OCI-LY7 (cell line): ENCODE measurements around the gene OR8B12. TPM values are rescaled to one million over a fixed set of nuclear protein-coding genes. Genes with fewer than 3 reads are reported as not detected.

Source experiments
- BruUV-seq: library from RNA; stranded (reverse); fragments of 400-500 nt; replicated peaks from 2 replicates; lab custom pipeline; 2021; lab: Mats Ljungman, UMichigan
- CTCF ChIA-PET: fragments of 300-600 bp; sonication (Branson Sonifier 250); formaldehyde crosslinking; loops from one replicate; lab custom pipeline; 2022; ENCODE audit warnings: antibody characterized with exemption; ENCODE audit not compliant: unreplicated experiment; lab: Charles Lee
- POLR2A ChIA-PET: fragments of 300-600 bp; sonication (Branson Sonifier 250); formaldehyde crosslinking; loops from one replicate; lab custom pipeline; 2022; ENCODE audit warnings: antibody characterized with exemption; lab: Charles Lee
- DNase-seq: peaks from one replicate; pipeline ENCODE4 v3.0.0-alpha.2; 2015; ENCODE audit warnings: low spot score
- H2AFZ ChIP-seq: fragments of 200-600 bp; sonication (generic), shearing (Covaris generic); 2 replicates; pipeline ENCODE4 v1.6.1; 2014; ENCODE audit warnings: mild to moderate bottlenecking, antibody characterized with exemption, low read length, moderate library complexity
- H3K27ac ChIP-seq: fragments of 200-600 bp; sonication (generic); 2 replicates; pipeline ENCODE4 v1.5.1; 2014; ENCODE audit warnings: mixed run types, low read depth, mild to moderate bottlenecking, moderate library complexity, low read length, inconsistent platforms; ENCODE audit not compliant: poor library complexity, severe bottlenecking
- H3K36me3 ChIP-seq: fragments of 200-600 bp; sonication (generic); 2 replicates; pipeline ENCODE4 v1.6.1; 2014; ENCODE audit warnings: mild to moderate bottlenecking, antibody characterized with exemption, low read length, moderate library complexity, mixed read lengths; ENCODE audit not compliant: insufficient read depth
- H3K4me1 ChIP-seq: fragments of 200-600 bp; sonication (generic); 2 replicates; pipeline ENCODE4 v1.5.1; 2014; ENCODE audit warnings: mild to moderate bottlenecking, low read length; ENCODE audit not compliant: insufficient read depth, poor library complexity, severe bottlenecking
- H3K4me2 ChIP-seq: fragments of 200-600 bp; sonication (generic); 2 replicates; pipeline ENCODE4 v1.6.1; 2014; ENCODE audit warnings: mild to moderate bottlenecking, low read length
- H3K4me3 ChIP-seq: fragments of 200-600 bp; sonication (generic); 2 replicates; pipeline ENCODE4 v1.5.1; 2014; ENCODE audit warnings: mild to moderate bottlenecking, low read depth, low read length; ENCODE audit not compliant: poor library complexity, severe bottlenecking
- H3K79me2 ChIP-seq: fragments of 200-600 bp; sonication (generic); 2 replicates; pipeline ENCODE4 v1.6.1; 2016; ENCODE audit warnings: low read depth, mild to moderate bottlenecking, low read length, moderate library complexity, mixed read lengths; ENCODE audit not compliant: insufficient read depth
- H3K9me2 ChIP-seq: fragments of 200-600 bp; sonication (generic); 2 replicates; pipeline ENCODE4 v1.6.1; 2016; ENCODE audit warnings: mild to moderate bottlenecking, low read length, mixed read lengths; ENCODE audit not compliant: insufficient read depth
- H3K9me3 ChIP-seq: fragments of 200-600 bp; sonication (generic); 2 replicates; pipeline ENCODE4 v1.6.1; 2014; ENCODE audit warnings: mild to moderate bottlenecking, mixed run types, low read length, mixed read lengths
- H4K20me1 ChIP-seq: fragments of 200-600 bp; sonication (generic); 2 replicates; pipeline ENCODE4 v1.6.1; 2014; ENCODE audit warnings: mild to moderate bottlenecking, antibody characterized with exemption, low read length, moderate library complexity, mixed read lengths; ENCODE audit not compliant: insufficient read depth
- CTCF ChIP-seq: fragments of 200-600 bp; sonication (generic); conservative IDR thresholded peaks from 2 replicates; pipeline ENCODE4 v1.5.1; 2014; ENCODE audit warnings: mild to moderate bottlenecking, antibody characterized with exemption, low read length, moderate library complexity, mixed read lengths
- EZH2phosphoT487 ChIP-seq: fragments of 200-600 bp; sonication (generic); IDR thresholded peaks from 2 replicates; pipeline ENCODE4 v1.6.1; 2018; ENCODE audit warnings: low read depth, borderline replicate concordance, mild to moderate bottlenecking, mixed run types, antibody characterized with exemption, low read length, moderate library complexity, mixed read lengths
- intact Hi-C: fragments of 100-400 bp; cut with micrococcal nuclease; formaldehyde crosslinking; loops from one replicate; pipeline ENCODE4 v1.10.0; 2022; ENCODE audit not compliant: unreplicated experiment
- total RNA-seq, 2 experiments: library from RNA; depleted of rRNA in 1 of 2; stranded (reverse); fragments of >200 nt in 1 of 2; shearing (Covaris generic) in 1 of 2; gene quantifications; 2 replicates each; pipeline ENCODE4 v1.2.3, GENCODE V29; 2014 to 2022

The OR8B12 gene
- total RNA-seq, 2 experiments from 2014 or later, result not detected

- no peak overlapping the region for H3K27ac ChIP-seq
- no peaks in the 10 kb centered on the region for H3K4me1 ChIP-seq
- H2AFZ ChIP-seq, result no peak overlapping the region
- no peak overlapping the region for H3K4me3 ChIP-seq
- intact Hi-C loops, result no loop called here
- TF ChIP-seq CTCF, result no peak
- TF ChIP-seq EZH2phosphoT487, result no peak
- H3K36me3 ChIP-seq, result no peaks in the 10 kb centered on the region
- H3K9me3 ChIP-seq, result no peaks in the 10 kb centered on the region
- no peak for DNase-seq
- BruUV-seq, result no TSS peak
- no peaks in the 10 kb centered on the region for H3K79me2 ChIP-seq
- H3K4me2 ChIP-seq, result no peak overlapping the region
- H3K9me2 ChIP-seq, result no peaks in the 10 kb centered on the region
- ChIA-PET POLR2A (interaction anchor here (0.6 to 1.4 kb wide), 2 partner anchors 11 to 184 kb away, joined by 3 to 4 read pairs; no protein-coding TSS in a partner anchor), CTCF (no interaction called here)
- H4K20me1 ChIP-seq, result no peaks in the 10 kb centered on the region
Observed at GRCh38 chr11:124578761-124579160, 35.3 kb upstream of the OR8B12 start.

- BruUV-seq, result no TSS peak
- Histone ChIP-seq H3K79me2 (no peaks in the 10 kb centered on the region), H3K36me3 (no peaks in the 10 kb centered on the region), H3K4me1 (no peaks in the 10 kb centered on the region), H4K20me1 (no peaks in the 10 kb centered on the region), H3K9me2 (no peaks in the 10 kb centered on the region), H3K4me2 (no peak overlapping the region), H3K4me3 (no peak overlapping the region), H2AFZ (no peak overlapping the region), H3K27ac (no peak overlapping the region), H3K9me3 (no peaks in the 10 kb centered on the region)
- no peak for TF ChIP-seq EZH2phosphoT487
- no peak for TF ChIP-seq CTCF
- ChIA-PET CTCF (no interaction called here), POLR2A (interaction anchor here (0.6 to 1.4 kb wide), 3 partner anchors 10 to 184 kb away, joined by 3 to 4 read pairs (median 3); no protein-coding TSS in a partner anchor)
- no peak for DNase-seq
- intact Hi-C loops, result no loop called here
Observed at GRCh38 chr11:124577716-124578427, 34.4 kb upstream of the OR8B12 start.

- ChIA-PET CTCF (no interaction called here), POLR2A (interaction anchor here (0.6 kb wide), 1 partner anchor 906 kb away, joined by 3 read pairs; no protein-coding TSS in a partner anchor)
- Histone ChIP-seq H3K36me3 (no peaks in the 10 kb centered on the region), H3K4me1 (no peaks in the 10 kb centered on the region), H3K9me3 (no peaks in the 10 kb centered on the region), H2AFZ (no peak overlapping the region), H4K20me1 (no peaks in the 10 kb centered on the region), H3K4me3 (no peak overlapping the region), H3K4me2 (no peak overlapping the region), H3K9me2 (no peaks in the 10 kb centered on the region), H3K79me2 (no peaks in the 10 kb centered on the region), H3K27ac (no peak overlapping the region)
- DNase-seq, result no peak
- no TSS peak for BruUV-seq
- TF ChIP-seq EZH2phosphoT487 (no peak), CTCF (no peak)
- intact Hi-C loops, result no loop called here
Observed at GRCh38 chr11:124570160-124570559, 26.7 kb upstream of the OR8B12 start.
